ENCODE results near the gene SMIM32. TPM values are rescaled to one million over a fixed set of nuclear protein-coding genes. Genes with fewer than 3 reads are reported as not detected.

The SMIM32 gene
- total and polyA plus RNA-seq, 7 donors, result 0.06 to 0.82 (median 0.23) TPM; not detected in 3

DNA sequence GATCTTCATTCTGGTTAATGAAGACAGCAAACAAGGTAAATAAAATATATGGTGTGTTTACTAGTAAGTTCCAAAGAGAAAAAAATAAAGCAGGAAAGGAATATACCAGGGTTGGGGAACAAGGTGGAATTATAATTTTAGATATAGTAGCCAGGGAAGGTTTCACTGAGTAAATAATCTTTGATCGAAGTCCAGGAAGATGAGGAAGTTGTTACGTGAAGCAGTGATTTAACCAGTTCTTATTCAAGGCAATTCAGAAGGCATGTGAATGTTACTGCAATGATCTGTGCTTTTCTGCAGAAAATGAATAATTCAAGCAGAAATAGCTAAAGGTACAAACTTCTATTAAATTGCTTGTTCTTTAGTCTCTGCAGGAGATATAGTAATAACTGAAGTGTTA, 6.2 kb downstream of the SMIM32 start:
- H3K4me3 ChIP-seq, result no peak overlapping the region
- no peaks in the 10 kb centered on the region for H3K4me1 ChIP-seq
- DNase-seq, result no peak
- no peak overlapping the region for H3K27ac ChIP-seq
- ATAC-seq, result no peak
- WGBS, 3 donors, result 68 to 92% (median 76%) methylated on average over 2 of the region's 2 CpGs
- intact Hi-C loops (cut with DNase I), result no loop called here
- H3K27me3 ChIP-seq (ENCODE audit: insufficient read depth in 3 of 3, low read length in 2 of 3), result peaks cover 0 to 4% (median 0%) of the 10 kb centered on the region in 3 donors
- TF ChIP-seq CTCF (IDR thresholded peaks at IDR 0.05), result no peak
- H3K36me3 ChIP-seq (ENCODE audit: insufficient read depth in 1 of 2, low read depth in 1 of 2), result peaks cover 3 to 33% of the 10 kb centered on the region in 2 donors
- H3K9me3 ChIP-seq, result no peaks in the 10 kb centered on the region

DNA sequence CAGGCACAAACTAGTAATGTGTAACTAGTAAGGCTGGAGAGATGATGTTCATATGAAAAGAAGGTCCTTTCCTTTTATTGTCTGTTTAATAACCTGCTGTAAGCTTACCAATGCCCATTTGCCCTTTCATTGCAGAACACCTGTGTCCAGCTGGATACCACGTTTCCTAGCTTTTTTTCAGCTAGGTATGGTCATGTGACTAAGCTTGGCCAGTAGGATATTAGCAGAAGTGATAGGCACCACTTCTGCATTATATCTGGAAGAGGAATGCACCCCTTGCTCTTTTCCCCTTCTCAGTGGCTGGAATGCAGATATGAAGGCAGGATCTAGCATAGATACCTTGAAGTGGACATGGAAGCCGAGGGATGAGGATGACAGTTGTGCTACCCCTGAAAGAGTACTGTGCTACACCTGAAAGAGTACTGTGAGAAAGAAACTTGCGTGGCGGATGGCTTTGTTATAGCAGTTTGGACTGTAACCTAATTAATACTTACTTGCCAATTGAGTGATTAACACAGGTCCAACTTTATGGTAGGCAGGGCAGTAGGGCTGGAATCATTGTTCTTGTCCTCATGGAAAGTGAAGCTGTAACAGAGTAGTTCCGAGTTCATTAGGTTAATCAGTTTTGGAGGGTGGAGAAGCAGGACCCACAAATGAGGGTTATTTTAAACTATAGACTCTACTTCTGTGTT, 6.8 kb downstream of the SMIM32 start:
- Histone ChIP-seq H3K4me3 (no peak overlapping the region), H3K4me1 (no peaks in the 10 kb centered on the region), H3K27me3 (ENCODE audit: insufficient read depth in 3 of 3, low read length in 2 of 3) (no peaks in the 10 kb centered on the region), H3K27ac (no peak overlapping the region), H3K9me3 (no peaks in the 10 kb centered on the region), H3K36me3 (ENCODE audit: insufficient read depth in 1 of 2, low read depth in 1 of 2) (peaks cover 3 to 40% of the 10 kb centered on the region in 2 donors)
- no peak for TF ChIP-seq CTCF (IDR thresholded peaks at IDR 0.05)
- intact Hi-C loops (cut with DNase I), result no loop called here
- WGBS, 3 donors, result 90 to 93% (median 91%) methylated on average over 5 of the region's 5 CpGs
- ATAC-seq, result no peak
- no peak for DNase-seq

- Histone ChIP-seq H3K36me3 (ENCODE audit: insufficient read depth in 1 of 2, low read depth in 1 of 2) (peaks cover 3 to 57% of the 10 kb centered on the region in 2 donors), H3K4me3 (no peak overlapping the region), H3K27ac (no peak overlapping the region), H3K4me1 (no peaks in the 10 kb centered on the region), H3K9me3 (no peaks in the 10 kb centered on the region), H3K27me3 (ENCODE audit: insufficient read depth in 3 of 3, low read length in 2 of 3) (no peaks in the 10 kb centered on the region)
- no peak for TF ChIP-seq CTCF (IDR thresholded peaks at IDR 0.05)
- intact Hi-C loops (cut with DNase I), result no loop called here
- no peak for DNase-seq
- ATAC-seq, result no peak
- WGBS, 3 donors, result 77 to 97% (median 85%) methylated on average over 1 of the region's 1 CpG
These were observed 10.3 kb downstream of the SMIM32 start for GRCh38 chr5:136182618-136183017.

DNA sequence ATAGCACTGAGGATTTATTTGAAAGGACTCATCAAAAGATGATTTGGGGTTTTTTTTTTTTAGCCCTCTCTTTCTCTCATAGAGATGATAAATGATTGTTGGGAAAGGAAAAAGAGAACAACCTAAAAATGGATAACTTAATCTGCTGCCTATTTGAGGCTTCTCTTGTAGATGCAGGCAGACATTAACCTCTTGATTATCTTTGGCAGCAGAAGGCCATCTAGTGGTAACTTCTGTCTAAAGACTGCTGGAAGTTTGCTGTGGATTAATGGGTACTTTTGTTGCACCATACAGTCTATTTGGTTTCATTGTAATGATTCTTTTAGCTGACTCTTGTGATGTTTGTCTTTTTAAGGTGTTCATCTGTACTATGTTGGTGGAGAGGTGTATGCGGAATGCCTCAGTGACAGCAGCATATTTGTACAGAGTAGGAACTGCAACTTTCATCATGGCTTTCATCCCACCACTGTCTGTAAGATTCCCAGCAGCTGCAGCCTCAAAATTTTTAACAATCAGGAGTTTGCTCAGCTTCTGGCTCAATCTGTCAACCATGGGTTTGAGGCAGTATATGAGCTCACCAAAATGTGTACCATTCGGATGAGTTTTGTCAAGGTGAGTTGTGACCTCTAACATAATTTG, 18.8 kb downstream of the SMIM32 start:
- Histone ChIP-seq H3K4me3 (no peak overlapping the region), H3K27ac (no peak overlapping the region), H3K36me3 (ENCODE audit: insufficient read depth in 1 of 2, low read depth in 1 of 2) (peaks cover 0 to 63% of the 10 kb centered on the region in 2 donors), H3K4me1 (no peaks in the 10 kb centered on the region), H3K9me3 (no peaks in the 10 kb centered on the region), H3K27me3 (ENCODE audit: insufficient read depth in 3 of 3, low read length in 2 of 3) (no peaks in the 10 kb centered on the region)
- intact Hi-C loops (cut with DNase I), result loop anchor here in 1 of 2 donors (5.0 kb wide), 2 partner anchors 92 to 227 kb away; no protein-coding TSS in a partner anchor
- TF ChIP-seq CTCF (IDR thresholded peaks at IDR 0.05), result peak; percentile 55
- peak in 3 of 4 donors; percentile 22 to 81 (median 72) for ATAC-seq
- 89 to 97% (median 94%) methylated on average over 2 of the region's 2 CpGs for WGBS, 3 donors
- no peak for DNase-seq

All from psoas muscle (tissue), 8 donors.